SK-N-SH (cell line): ENCODE measurements around the gene SYNGR1. TPM values are rescaled to one million over a fixed set of nuclear protein-coding genes. Genes with fewer than 3 reads are reported as not detected.

Source experiments
- CTCF ChIA-PET: fragments of 300-600, 350-600 bp; formaldehyde crosslinking; extraction: SDS; loops from one replicate; lab custom pipeline; 2021; lab: Yijun Ruan, JAX
- POLR2A ChIA-PET: fragments of 350-600 bp; sonication (Branson Sonifier 250); formaldehyde crosslinking; extraction: SDS; loops from one replicate; lab custom pipeline; 2020; ENCODE audit warnings: antibody characterized with exemption, inconsistent platforms; lab: Yijun Ruan, JAX
- DNase-seq: peaks from one replicate; pipeline ENCODE4 v3.0.0; 2012
- H2AFZ ChIP-seq: fragments of 200-600 bp; sonication (generic); 2 replicates; pipeline ENCODE4 v1.8.1; 2016; ENCODE audit warnings: antibody characterized with exemption, mild to moderate bottlenecking, low read depth
- H3F3A ChIP-seq: fragments of 200-600 bp; sonication (generic); replicated peaks from 2 replicates; pipeline ENCODE3; 2016; ENCODE audit warnings: antibody characterized with exemption, mild to moderate bottlenecking; ENCODE audit not compliant: insufficient read depth
- H3K27ac ChIP-seq, 2 experiments: fragments of 200-500 bp in 1 of 2; fragments of 200-600 bp in 1 of 2; sonication (Bioruptor generic) in 1 of 2; sonication (generic), shearing (Covaris generic) in 1 of 2; 2 replicates each; pipeline versions ENCODE4 v1.5.1 to v1.6.1; 2014 to 2016; ENCODE audit warnings: low read depth in 2 of 2, inconsistent platforms in 1 of 2, low read length in 1 of 2, mild to moderate bottlenecking in 1 of 2, mixed read lengths in 1 of 2
- H3K27me3 ChIP-seq: fragments of 200-600 bp; sonication (generic), shearing (Covaris generic); 2 replicates; pipeline ENCODE4 v1.6.1; 2016; ENCODE audit warnings: mixed run types; ENCODE audit not compliant: insufficient read depth
- H3K36me3 ChIP-seq, 2 experiments: fragments of 200-500 bp in 1 of 2; fragments of 200-600 bp in 1 of 2; sonication (Bioruptor generic) in 1 of 2; sonication (generic) in 1 of 2; replicated peaks in 1 of 2; 2 replicates each; pipeline versions ENCODE3 to v1.5.1; 2014 to 2016; ENCODE audit warnings: low read length in 1 of 2, mild to moderate bottlenecking in 1 of 2; ENCODE audit not compliant: insufficient read depth in 2 of 2, control insufficient read depth in 1 of 2
- H3K4me1 ChIP-seq, 2 experiments: fragments of 200-500 bp in 1 of 2; fragments of 200-600 bp in 1 of 2; sonication (Bioruptor generic) in 1 of 2; sonication (generic), shearing (Covaris generic) in 1 of 2; 2 replicates each; pipeline versions ENCODE4 v1.5.1 to v1.6.1; 2014 to 2016; ENCODE audit warnings: low read depth in 1 of 2, low read length in 1 of 2, mixed run types in 1 of 2; ENCODE audit not compliant: insufficient read depth in 2 of 2, control insufficient read depth in 1 of 2
- H3K4me2 ChIP-seq: fragments of 200-600 bp; sonication (generic), shearing (Covaris generic); 2 replicates; pipeline ENCODE4 v1.6.1; 2017; ENCODE audit warnings: mixed run types
- H3K4me3 ChIP-seq, 2 experiments: fragments of 200-500 bp in 1 of 2; fragments of 200-600 bp in 1 of 2; sonication (Bioruptor generic) in 1 of 2; sonication (generic), shearing (Covaris generic) in 1 of 2; 2 replicates each; pipeline versions ENCODE4 v1.5.1 to v1.8.1; 2014 to 2016; ENCODE audit warnings: low read depth in 2 of 2, inconsistent platforms in 1 of 2, low read length in 1 of 2, mild to moderate bottlenecking in 1 of 2, mixed read lengths in 1 of 2, moderate library complexity in 1 of 2
- H3K79me2 ChIP-seq: fragments of 200-600 bp; sonication (generic); 2 replicates; pipeline ENCODE4 v1.8.1; 2017; ENCODE audit warnings: mild to moderate bottlenecking; ENCODE audit not compliant: insufficient read depth
- H3K9ac ChIP-seq: fragments of 200-600 bp; sonication (generic); 2 replicates; pipeline ENCODE4 v1.6.1; 2017; ENCODE audit warnings: mixed run types
- H3K9me2 ChIP-seq: fragments of 200-600 bp; sonication (generic); 2 replicates; pipeline ENCODE4 v1.6.1; 2017; ENCODE audit warnings: mixed run types
- H3K9me3 ChIP-seq: fragments of 200-600 bp; sonication (generic); 2 replicates; pipeline ENCODE4 v1.6.1; 2017; ENCODE audit warnings: mixed run types, mild to moderate bottlenecking, moderate library complexity
- H4K20me1 ChIP-seq: fragments of 200-600 bp; sonication (generic); 2 replicates; pipeline ENCODE4 v1.6.1; 2017; ENCODE audit warnings: mild to moderate bottlenecking, mixed run types; ENCODE audit not compliant: insufficient read depth
- CTCF ChIP-seq: fragments of 200-600 bp; sonication (generic); IDR thresholded peaks from 2 replicates; pipeline ENCODE4 v1.6.1; 2017; ENCODE audit warnings: antibody characterized with exemption, mild to moderate bottlenecking, moderate library complexity
- ELF1 ChIP-seq: IDR thresholded peaks from 2 replicates; pipeline ENCODE4 v1.4.0; 2012
- EZH2phosphoT487 ChIP-seq: fragments of 200-600 bp; sonication (generic); IDR thresholded peaks from 2 replicates; pipeline ENCODE4 v1.6.1; 2017; ENCODE audit warnings: low read depth, mixed run types, mild to moderate bottlenecking, antibody characterized with exemption, moderate library complexity, borderline replicate concordance
- FOSL2 ChIP-seq: IDR thresholded peaks from 2 replicates; pipeline ENCODE4 v1.4.0; 2012; ENCODE audit warnings: low read depth, mild to moderate bottlenecking, moderate library complexity, borderline replicate concordance
- FOXJ3 ChIP-seq: sonication (generic); formaldehyde crosslinking; IDR thresholded peaks from 2 replicates; pipeline ENCODE4 v1.5.1; 2020; ENCODE audit warnings: mild to moderate bottlenecking, missing genetic modification reagents
- FOXM1 ChIP-seq: IDR thresholded peaks from 2 replicates; pipeline ENCODE4 v1.4.0; 2012; ENCODE audit warnings: low read depth, mild to moderate bottlenecking
- GATA2 ChIP-seq: sonication (generic); formaldehyde crosslinking; IDR thresholded peaks from 2 replicates; pipeline ENCODE4 v1.5.0; 2020; ENCODE audit warnings: mild to moderate bottlenecking, missing genetic modification reagents
- IRF3 ChIP-seq: fragments of 150-350 bp; IDR thresholded peaks from 2 replicates; pipeline ENCODE4 v1.6.1; 2016; ENCODE audit warnings: mild to moderate bottlenecking, low read depth, low read length
- NRF1 ChIP-seq: IDR thresholded peaks from 2 replicates; pipeline ENCODE4 v1.6.1; 2012; ENCODE audit warnings: low read depth, mild to moderate bottlenecking, low read length
- RAD21 ChIP-seq: IDR thresholded peaks from 2 replicates; pipeline ENCODE4 v1.6.1; 2012; ENCODE audit warnings: mild to moderate bottlenecking, low read length
- RCOR1 ChIP-seq: fragments of 150-350 bp; IDR thresholded peaks from 2 replicates; pipeline ENCODE4 v1.6.1; 2017; ENCODE audit warnings: antibody characterized with exemption, low read length
- RFX5 ChIP-seq: IDR thresholded peaks from 2 replicates; pipeline ENCODE4 v1.6.1; 2012; ENCODE audit warnings: mild to moderate bottlenecking, improper control_type of control experiment, low read length
- RXRA ChIP-seq: IDR thresholded peaks from 2 replicates; pipeline ENCODE4 v1.4.0; 2012; ENCODE audit warnings: low read depth, mild to moderate bottlenecking, borderline replicate concordance
- SIN3A ChIP-seq: IDR thresholded peaks from 2 replicates; pipeline ENCODE4 v1.6.1; 2012; ENCODE audit warnings: low read depth, mild to moderate bottlenecking, low read length, moderate library complexity, borderline replicate concordance
- SMC3 ChIP-seq: IDR thresholded peaks from 2 replicates; pipeline ENCODE4 v1.6.1; 2012; ENCODE audit warnings: low read depth, low read length, improper control_type of control experiment
- TCF12 ChIP-seq: IDR thresholded peaks from 2 replicates; pipeline ENCODE4 v1.4.0; 2012
- TEAD4 ChIP-seq: IDR thresholded peaks from 2 replicates; pipeline ENCODE4 v1.4.0; 2012; ENCODE audit warnings: mild to moderate bottlenecking, borderline replicate concordance; ENCODE audit not compliant: insufficient read depth
- USF2 ChIP-seq: fragments of 150-350 bp; IDR thresholded peaks from 2 replicates; pipeline ENCODE4 v1.6.1; 2017; ENCODE audit warnings: antibody characterized with exemption, low read length, low read depth, borderline replicate concordance
- YY1 ChIP-seq: IDR thresholded peaks from 2 replicates; pipeline ENCODE4 v1.4.0; 2012; ENCODE audit warnings: low read depth, mild to moderate bottlenecking
- WGBS: methylation state at CpG from one replicate; pipeline ENCODE4 v1.1.6; 2017; ENCODE audit warnings: low lambda C conversion rate; 5-methylcytosine and 5-hydroxymethylcytosine counted together
- polyA plus RNA-seq, 3 experiments: library from polyadenylated mRNA; depleted of rRNA; stranded (reverse); fragments of >200 nt; gene quantifications; 2 replicates each; pipeline ENCODE4 v1.2.3, GENCODE V29; 2012
- TF ChIP-seq, protein P1 (sequence below): IDR thresholded peaks from 2 replicates; pipeline ENCODE4 v1.4.0; 2012; ENCODE audit warnings: low read depth

SYNGR1 gene
- polyA plus RNA-seq, 1 of the 3 experiments (the other 2 are of a cell fraction), result 18.7 TPM

DNA sequence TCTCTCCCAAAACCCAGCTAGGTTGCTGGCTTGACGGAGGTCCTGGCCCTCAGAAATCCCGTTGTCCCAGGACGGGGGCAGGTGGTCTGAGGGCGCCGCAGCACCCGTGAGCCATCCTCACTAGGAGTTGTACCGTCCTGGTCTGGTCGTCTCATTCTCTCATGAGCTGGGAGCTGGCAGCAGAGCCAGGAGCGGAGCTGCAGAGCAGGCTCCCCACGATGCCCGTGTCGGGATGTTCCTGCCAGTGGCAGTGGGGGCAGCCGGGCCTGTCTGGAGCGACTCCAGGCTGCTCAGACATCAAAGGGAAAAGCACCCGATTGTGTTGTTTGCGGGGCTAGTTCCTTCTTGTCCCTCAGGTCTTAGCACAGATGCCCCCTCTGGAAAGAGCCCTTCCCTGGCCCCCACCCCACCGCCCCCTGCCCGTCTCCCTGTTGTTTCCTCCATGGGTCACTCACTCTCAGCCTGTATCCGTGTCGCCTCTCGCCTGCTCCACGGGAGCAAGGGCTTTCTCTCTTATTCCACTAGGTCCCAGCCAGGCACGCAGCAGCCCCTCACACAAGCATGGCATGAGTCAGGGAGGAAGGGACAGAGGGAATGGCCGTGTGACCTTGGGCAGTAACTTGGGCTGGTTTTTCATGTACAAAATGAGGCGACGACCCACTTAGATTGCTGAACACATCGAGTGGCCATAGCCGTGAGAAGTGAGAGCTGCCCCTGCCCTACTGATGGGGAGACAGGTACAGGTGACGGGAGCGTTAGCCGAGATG lies 83.9 kb downstream of the SYNGR1 start:
- ChIA-PET POLR2A (no interaction called here), CTCF (no interaction called here)
- 95% methylated on average over 4 of the region's 31 CpGs for WGBS

DNA sequence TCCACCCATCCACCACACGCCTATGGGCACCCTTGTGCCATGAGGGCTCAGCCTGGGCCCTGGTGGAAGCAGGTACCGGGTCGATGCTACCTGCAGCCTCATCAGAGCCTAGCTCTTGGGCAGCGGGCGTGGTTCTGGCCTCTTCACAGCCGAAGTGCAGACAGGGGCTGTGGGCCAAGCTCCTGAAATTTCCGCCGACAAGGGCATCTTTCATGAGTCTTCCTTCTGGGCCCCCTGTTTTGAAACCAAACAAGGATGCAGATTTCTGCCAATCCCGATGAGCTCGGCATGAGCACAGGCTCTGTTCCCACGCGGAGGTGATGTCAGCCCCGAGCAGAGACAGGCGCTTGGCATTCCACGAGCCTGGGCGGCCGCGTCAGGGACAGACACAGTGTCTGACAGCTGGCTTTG lies 84.5 kb downstream of the SYNGR1 start:
- no peaks in the 10 kb centered on the region for H3K79me2 ChIP-seq
- no peak overlapping the region for H3K27ac ChIP-seq
- no peak overlapping the region for H3K4me3 ChIP-seq
- H3K9me2 ChIP-seq, result no peaks in the 10 kb centered on the region
- H3K9ac ChIP-seq, result no peak overlapping the region
- no peaks in the 10 kb centered on the region for H3K9me3 ChIP-seq
- H3K4me1 ChIP-seq, result no peaks in the 10 kb centered on the region; a peak in 1 of 4 replicates
- H4K20me1 ChIP-seq, result no peaks in the 10 kb centered on the region
- CTCF ChIA-PET, result no interaction called here
- no peak for DNase-seq
- no peaks in the 10 kb centered on the region for H3K27me3 ChIP-seq
- H3K36me3 ChIP-seq, result no peaks in the 10 kb centered on the region
- WGBS, result no CpG with 5 or more reads among the region's 18 CpGs
- H3F3A ChIP-seq, result no peaks in the 10 kb centered on the region
- no peak overlapping the region for H3K4me2 ChIP-seq
- H2AFZ ChIP-seq, result no peak overlapping the region
- POLR2A ChIA-PET, result no interaction called here
- TF ChIP-seq NRF1 (no peak), FOSL2 (no peak), IRF3 (no peak), EZH2phosphoT487 (no peak), YY1 (no peak), SIN3A (no peak), FOXJ3 (CRISPR knock-in tag) (no peak), USF2 (no peak), CTCF (no peak), RXRA (no peak), ELF1 (no peak), SMC3 (no peak), TEAD4 (no peak)
- TF ChIP-seq, all 33 proteins: peak for 0

More for the DNA sequence above, 83.9 kb downstream of the SYNGR1 start:
- no peak overlapping the region for H3K9ac ChIP-seq
- H3K4me3 ChIP-seq, result no peak overlapping the region
- no peak for DNase-seq
- no peaks in the 10 kb centered on the region for H3K36me3 ChIP-seq
- no peaks in the 10 kb centered on the region for H3K79me2 ChIP-seq
- no peak for TF ChIP-seq TCF12
- TF ChIP-seq FOXM1, result no peak
- TF ChIP-seq RAD21, result no peak
- TF ChIP-seq ELF1, result no peak
- no peak for TF ChIP-seq IRF3
- TF ChIP-seq, protein P1, sequence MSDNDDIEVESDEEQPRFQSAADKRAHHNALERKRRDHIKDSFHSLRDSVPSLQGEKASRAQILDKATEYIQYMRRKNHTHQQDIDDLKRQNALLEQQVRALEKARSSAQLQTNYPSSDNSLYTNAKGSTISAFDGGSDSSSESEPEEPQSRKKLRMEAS, result no peak
- TF ChIP-seq FOSL2, result no peak
- TF ChIP-seq NRF1, result no peak
- TF ChIP-seq GATA2 (CRISPR knock-in tag), result no peak
- no peak for TF ChIP-seq RCOR1
- no peak for TF ChIP-seq RFX5
- no peak for TF ChIP-seq SIN3A
- no peaks in the 10 kb centered on the region for H4K20me1 ChIP-seq
- no peaks in the 10 kb centered on the region for H3K9me2 ChIP-seq
- H3F3A ChIP-seq, result no peaks in the 10 kb centered on the region
- H3K27ac ChIP-seq, result no peak overlapping the region
- no peaks in the 10 kb centered on the region; a peak in 1 of 4 replicates for H3K4me1 ChIP-seq
- no peaks in the 10 kb centered on the region for H3K27me3 ChIP-seq
- no peak overlapping the region for H2AFZ ChIP-seq
- no peaks in the 10 kb centered on the region for H3K9me3 ChIP-seq
- no peak overlapping the region for H3K4me2 ChIP-seq
